H9 (cell line): ENCODE results near the gene CCL21. TPM values are rescaled to one million over a fixed set of nuclear protein-coding genes. Genes with fewer than 3 reads are reported as not detected.

ENCODE experiments used
- DNase-seq: peaks from one replicate; pipeline ENCODE4 v3.0.0-alpha.2; 2017
- H2AFZ ChIP-seq: one replicate; pipeline ENCODE4 v1.6.1; 2013; ENCODE audit warnings: mild to moderate bottlenecking, low read length, control low read depth, moderate library complexity
- H2AK5ac ChIP-seq: 2 replicates; pipeline ENCODE4 v1.6.1; 2013; ENCODE audit warnings: low read length, control low read depth, mixed read lengths; ENCODE audit not compliant: insufficient read length
- H2BK120ac ChIP-seq: one replicate; pipeline ENCODE4 v1.6.1; 2013; ENCODE audit warnings: low read depth, mild to moderate bottlenecking, low read length, control low read depth, inconsistent platforms; ENCODE audit not compliant: poor library complexity, severe bottlenecking
- H2BK12ac ChIP-seq: 2 replicates; pipeline ENCODE4 v1.6.1; 2013; ENCODE audit warnings: low read length, control low read depth, mixed read lengths, low read depth; ENCODE audit not compliant: insufficient read length
- H2BK15ac ChIP-seq: 2 replicates; pipeline ENCODE4 v1.6.1; 2013; ENCODE audit warnings: low read depth, low read length, control low read depth
- H2BK20ac ChIP-seq: one replicate; pipeline ENCODE4 v1.6.1; 2013; ENCODE audit warnings: low read depth, mild to moderate bottlenecking, low read length, control low read depth, inconsistent platforms; ENCODE audit not compliant: poor library complexity, severe bottlenecking
- H2BK5ac ChIP-seq: 2 replicates; pipeline ENCODE4 v1.6.1; 2013; ENCODE audit warnings: low read length, control low read depth, mixed read lengths; ENCODE audit not compliant: insufficient read length
- H3K14ac ChIP-seq: 2 replicates; pipeline ENCODE4 v1.6.1; 2013; ENCODE audit warnings: low read length, control low read depth; ENCODE audit not compliant: insufficient read depth
- H3K18ac ChIP-seq: 2 replicates; pipeline ENCODE4 v1.6.1; 2013; ENCODE audit warnings: low read depth, mild to moderate bottlenecking, mixed read lengths, low read length, control low read depth; ENCODE audit not compliant: insufficient read length
- H3K23ac ChIP-seq: 2 replicates; pipeline ENCODE4 v1.6.1; 2013; ENCODE audit warnings: low read length, control low read depth, mixed read lengths, low read depth; ENCODE audit not compliant: insufficient read length
- H3K23me2 ChIP-seq: 2 replicates; pipeline ENCODE4 v1.6.1; 2013; ENCODE audit warnings: low read depth, mild to moderate bottlenecking, mixed read lengths, low read length, control low read depth; ENCODE audit not compliant: insufficient read length, poor library complexity, severe bottlenecking
- H3K27ac ChIP-seq: 2 replicates; pipeline ENCODE4 v1.5.1; 2013; ENCODE audit warnings: low read length, control low read depth, mixed read lengths, low read depth; ENCODE audit not compliant: insufficient read length
- H3K27me3 ChIP-seq: 2 replicates; pipeline ENCODE4 v1.6.1; 2013; ENCODE audit warnings: low read length, control low read depth, inconsistent platforms; ENCODE audit not compliant: insufficient read depth
- H3K4ac ChIP-seq: 2 replicates; pipeline ENCODE4 v1.6.1; 2013; ENCODE audit warnings: low read depth, mild to moderate bottlenecking, control low read depth, inconsistent platforms, low read length, moderate library complexity
- H3K4me1 ChIP-seq: 2 replicates; pipeline ENCODE4 v1.6.1; 2013; ENCODE audit warnings: low read length, control low read depth, inconsistent platforms; ENCODE audit not compliant: insufficient read depth
- H3K4me2 ChIP-seq: 2 replicates; pipeline ENCODE4 v1.6.1; 2013; ENCODE audit warnings: low read length, control low read depth, mixed read lengths; ENCODE audit not compliant: insufficient read length, insufficient read depth
- H3K56ac ChIP-seq: 2 replicates; pipeline ENCODE4 v1.6.1; 2013; ENCODE audit warnings: low read depth, mild to moderate bottlenecking, mixed read lengths, low read length, control low read depth; ENCODE audit not compliant: insufficient read length
- H3K79me1 ChIP-seq: 2 replicates; pipeline ENCODE4 v1.6.1; 2013; ENCODE audit warnings: low read depth, mild to moderate bottlenecking, moderate library complexity, low read length, control low read depth, inconsistent platforms; ENCODE audit not compliant: insufficient read depth, poor library complexity, severe bottlenecking
- H3K79me2 ChIP-seq: 2 replicates; pipeline ENCODE4 v1.6.1; 2013; ENCODE audit warnings: low read length, control low read depth, inconsistent platforms; ENCODE audit not compliant: insufficient read depth
- H3K9ac ChIP-seq: 2 replicates; pipeline ENCODE4 v1.6.1; 2013; ENCODE audit warnings: low read length, control low read depth, mixed read lengths; ENCODE audit not compliant: insufficient read length; ENCODE audit errors: extremely low read depth
- H3K9me3 ChIP-seq: one replicate; pipeline ENCODE4 v1.6.1; 2013; ENCODE audit warnings: low read depth, low read length, inconsistent platforms; ENCODE audit not compliant: control insufficient read depth
- H3T11ph ChIP-seq: one replicate; pipeline ENCODE4 v1.6.1; 2013; ENCODE audit warnings: mild to moderate bottlenecking, low read length, control low read depth, inconsistent platforms
- H4K20me1 ChIP-seq: one replicate; pipeline ENCODE4 v1.6.1; 2013; ENCODE audit not compliant: control insufficient read depth, insufficient read length, insufficient read depth
- H4K5ac ChIP-seq: 2 replicates; pipeline ENCODE4 v1.6.1; 2013; ENCODE audit warnings: low read depth, mild to moderate bottlenecking, mixed read lengths, low read length, control low read depth; ENCODE audit not compliant: insufficient read length
- H4K8ac ChIP-seq: replicated peaks from 2 replicates; pipeline ENCODE4 v1.6.1; 2013; ENCODE audit warnings: low read length, control low read depth, mixed read lengths, low read depth; ENCODE audit not compliant: insufficient read length
- H4K91ac ChIP-seq: 2 replicates; pipeline ENCODE4 v1.6.1; 2013; ENCODE audit warnings: low read depth, mild to moderate bottlenecking, moderate library complexity, mixed read lengths, low read length, control low read depth; ENCODE audit not compliant: insufficient read length
- H3K27ac Mint-ChIP-seq, 3 experiments: 2 replicates in 2 of 3; 3 replicates in 1 of 3; pipeline ENCODE4 v1.8.0; 2020 to 2021; ENCODE audit warnings: mixed read lengths in 3 of 3, mild to moderate bottlenecking in 1 of 3, moderate library complexity in 1 of 3
- H3K27me3 Mint-ChIP-seq: 2 replicates; pipeline ENCODE4 v1.8.0; 2021; ENCODE audit warnings: low read depth, mild to moderate bottlenecking, moderate library complexity, mixed read lengths
- H3K36me3 Mint-ChIP-seq, 3 experiments: 2 replicates in 2 of 3; 3 replicates in 1 of 3; pipeline ENCODE4 v1.8.0; 2020 to 2021; ENCODE audit warnings: low read depth in 3 of 3, mixed read lengths in 3 of 3; ENCODE audit not compliant: insufficient read depth in 1 of 3
- H3K4me1 Mint-ChIP-seq, 2 experiments: 2 replicates each; pipeline ENCODE4 v1.8.0; 2020; ENCODE audit warnings: mixed read lengths in 2 of 2
- H3K4me3 Mint-ChIP-seq, 2 experiments: 2 replicates in 1 of 2; 3 replicates in 1 of 2; pipeline ENCODE4 v1.8.0; 2020 to 2021; ENCODE audit warnings: mild to moderate bottlenecking in 2 of 2, mixed read lengths in 2 of 2, moderate library complexity in 1 of 2
- H3K9me3 Mint-ChIP-seq, 2 experiments: 2 replicates in 1 of 2; 3 replicates in 1 of 2; pipeline ENCODE4 v1.8.0; 2020; ENCODE audit warnings: mild to moderate bottlenecking in 2 of 2, mixed read lengths in 2 of 2, moderate library complexity in 1 of 2
- CTCF ChIP-seq: fragments of 200-600 bp; sonication (generic); conservative IDR thresholded peaks from 3 replicates; pipeline ENCODE4 v1.8.0; 2021; ENCODE audit warnings: antibody characterized with exemption, mild to moderate bottlenecking
- total RNA-seq: library from RNA; stranded (reverse); gene quantifications from 2 replicates; pipeline ENCODE4 v1.2.1, GENCODE V29; 2021

The CCL21 gene
- total RNA-seq, 1 experiment from 2014 or later: not detected

- Mint-ChIP-seq H3K9me3 (peaks cover 3 to 4% of the 10 kb centered on the region in 2 experiments; a peak in 1 of 5 replicates), H3K4me1 (no peaks in the 10 kb centered on the region), H3K36me3 (no peaks in the 10 kb centered on the region), H3K27me3 (peaks cover 8% of the 10 kb centered on the region), H3K27ac (no peak overlapping the region), H3K4me3 (no peak overlapping the region)
- H3K9ac ChIP-seq: no peak overlapping the region
- no peaks in the 10 kb centered on the region for H3K4me1 ChIP-seq
- H3K18ac ChIP-seq: no peak overlapping the region
- no peak overlapping the region for H2AK5ac ChIP-seq
- no peak overlapping the region for H3K56ac ChIP-seq
- H3K23ac ChIP-seq: no peak overlapping the region
- TF ChIP-seq CTCF: no peak
- no peak overlapping the region for H4K91ac ChIP-seq
- no peak overlapping the region for H4K8ac ChIP-seq
- H2BK12ac ChIP-seq: no peak overlapping the region
- no peaks in the 10 kb centered on the region for H4K20me1 ChIP-seq
- no peak overlapping the region for H3K14ac ChIP-seq
- no peaks in the 10 kb centered on the region for H3K79me2 ChIP-seq
- H3K9me3 ChIP-seq: no peaks in the 10 kb centered on the region
- no peak overlapping the region for H2BK20ac ChIP-seq
- H3K23me2 ChIP-seq: no peaks in the 10 kb centered on the region
- H2BK5ac ChIP-seq: no peak overlapping the region
- H2BK120ac ChIP-seq: no peak overlapping the region
- no peaks in the 10 kb centered on the region for H3K79me1 ChIP-seq
- no peak overlapping the region for H4K5ac ChIP-seq
- no peak overlapping the region for H3T11ph ChIP-seq
- no peak overlapping the region for H3K27ac ChIP-seq
- H3K27me3 ChIP-seq: no peaks in the 10 kb centered on the region
- H3K4ac ChIP-seq: no peak overlapping the region
- no peak overlapping the region for H3K4me2 ChIP-seq
- no peak overlapping the region for H2BK15ac ChIP-seq
- DNase-seq: no peak
- no peak overlapping the region for H2AFZ ChIP-seq
Measured at GRCh38 chr9:34746526-34746925, 36.6 kb upstream of the CCL21 start.
